ENCODE data around the gene ZNF213. TPM values are rescaled to one million over a fixed set of nuclear protein-coding genes. Genes with fewer than 3 reads are reported as not detected.
"Not testable (repeated sequence)": the region's sequence is repeated elsewhere in the genome, so short reads cannot be mapped to it uniquely, and the experiment has no call there.

ZNF213 gene
- total RNA-seq, 2 donors from 2014 or later = 12.3 to 13.8 TPM

DNA sequence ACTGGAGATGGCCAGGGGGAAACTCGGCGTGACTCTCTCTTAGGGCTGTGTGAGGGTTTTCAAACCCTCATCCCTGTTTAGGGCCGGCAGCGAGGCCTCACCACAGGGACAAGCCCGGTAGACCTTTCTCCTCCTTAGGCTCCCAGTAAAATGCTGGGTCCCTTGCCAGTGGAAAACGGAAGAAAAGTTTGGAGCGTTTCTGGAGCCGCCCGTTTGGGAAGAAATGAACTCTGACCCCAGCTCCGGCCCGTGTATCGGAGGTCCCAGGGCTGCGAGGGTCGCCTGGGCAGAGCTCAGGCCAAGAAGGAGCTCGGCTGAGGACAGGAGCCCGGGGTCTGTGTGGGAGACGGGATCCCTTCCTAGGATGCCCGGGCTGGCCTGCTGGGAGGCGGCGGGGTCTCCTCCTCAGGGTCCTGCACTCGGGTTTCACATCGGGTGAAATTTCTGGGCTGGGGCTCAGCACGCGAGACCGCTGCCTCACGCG lies 23.2 kb downstream of the ZNF213 start:
- DNase-seq (no peak), ATAC-seq (peak; percentile 26)
- intact Hi-C loops (cut with DNase I, micrococcal nuclease) = no loop called here

- ATAC-seq (peak; percentile 84), DNase-seq (peak; percentile 90 to 95)
- intact Hi-C loops (cut with DNase I, micrococcal nuclease) = no loop called here
Measured at GRCh38 chr16:3158510-3159314, 23.9 kb downstream of the ZNF213 start.

- intact Hi-C loops (cut with DNase I, micrococcal nuclease) = no loop called here
- ATAC-seq (peak; percentile 21), DNase-seq (peak; percentile 44 to 67)
Measured at GRCh38 chr16:3161235-3162018, 26.6 kb downstream of the ZNF213 start.

GRCh38 chr16:3164121-3164991 lies 29.5 kb downstream of the ZNF213 start:
- DNase-seq = no peak
- intact Hi-C loops (cut with DNase I, micrococcal nuclease) = no loop called here
- ATAC-seq = no peak

DNA sequence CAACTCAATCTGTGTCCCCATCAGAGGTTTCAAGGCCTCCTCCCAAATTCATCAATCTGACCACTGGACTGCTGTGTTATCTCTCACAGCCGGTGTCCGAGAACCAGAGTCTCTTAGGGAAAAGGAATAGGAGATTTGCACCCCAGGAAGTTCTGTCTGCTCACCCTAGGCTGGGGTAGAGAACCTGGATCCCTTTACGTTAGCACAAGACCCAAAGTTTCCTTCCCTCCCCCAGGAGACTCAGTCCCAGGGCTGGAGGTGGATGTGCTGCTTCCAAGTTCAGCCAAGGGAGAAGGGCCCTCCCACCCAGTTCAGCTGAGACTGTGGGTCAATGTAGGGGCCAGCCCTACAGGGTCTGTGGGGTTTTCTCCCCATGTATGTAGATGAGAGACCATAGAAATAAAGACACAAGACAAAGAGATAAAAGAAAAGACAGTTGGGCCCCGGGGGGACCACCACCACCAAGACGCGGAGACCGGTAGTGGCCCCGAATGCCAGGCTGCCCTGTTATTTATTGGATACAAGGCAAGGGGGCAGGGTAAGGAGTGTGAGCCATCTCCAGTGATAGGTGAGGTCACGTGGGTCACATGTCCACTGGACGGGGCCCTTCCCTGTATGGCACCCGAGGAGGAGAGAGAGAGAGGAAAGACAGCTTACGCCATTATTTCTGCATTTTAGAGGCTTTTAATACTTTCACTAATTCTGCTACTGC lies 30.4 kb downstream of the ZNF213 start:
- DNase-seq (no peak), ATAC-seq (peak; percentile 3)
- intact Hi-C loops (cut with DNase I, micrococcal nuclease) = no loop called here

GRCh38 chr16:3166505-3166886 lies 31.7 kb downstream of the ZNF213 start:
- intact Hi-C loops (cut with DNase I, micrococcal nuclease) = no loop called here
- ATAC-seq = no peak
- no peak for DNase-seq

DNA sequence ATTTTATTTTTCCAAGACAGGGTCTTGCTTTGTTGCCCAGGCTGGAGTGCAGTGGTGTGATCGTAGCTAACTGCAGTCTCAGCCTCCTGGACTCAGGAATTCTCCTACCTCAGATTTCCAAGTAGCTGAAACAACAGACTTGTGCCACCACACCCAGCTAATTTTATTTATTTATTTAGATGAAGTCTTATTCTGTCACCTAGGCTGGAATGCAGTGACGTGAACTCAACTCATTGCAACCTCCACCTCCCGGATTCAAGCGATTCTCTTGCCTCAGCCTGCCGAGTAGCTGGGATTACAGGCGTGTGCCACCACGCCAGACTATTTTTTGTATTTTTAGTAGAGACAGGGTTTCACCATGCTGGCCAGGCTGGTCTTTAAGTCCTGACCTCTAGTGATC lies 33.9 kb downstream of the ZNF213 start:
- ATAC-seq; DNase-seq; intact Hi-C loops (cut with DNase I, micrococcal nuclease): not testable (repeated sequence)

GRCh38 chr16:3170440-3171180 lies 35.8 kb downstream of the ZNF213 start:
- ATAC-seq (peak; percentile 34), DNase-seq (no peak)

GRCh38 chr16:3171181-3171854 lies 36.5 kb downstream of the ZNF213 start:
- DNase-seq = no peak
- ATAC-seq = no peak
- intact Hi-C loops (cut with DNase I, micrococcal nuclease) = no loop called here

More at GRCh38 chr16:3170440-3171180, 35.8 kb downstream of the ZNF213 start:
- intact Hi-C loops (cut with DNase I, micrococcal nuclease) = no loop called here

- no peak for ATAC-seq
- intact Hi-C loops (cut with DNase I, micrococcal nuclease) = no loop called here
- no peak for DNase-seq
Measured at GRCh38 chr16:3171855-3172593, 37.2 kb downstream of the ZNF213 start.

DNA sequence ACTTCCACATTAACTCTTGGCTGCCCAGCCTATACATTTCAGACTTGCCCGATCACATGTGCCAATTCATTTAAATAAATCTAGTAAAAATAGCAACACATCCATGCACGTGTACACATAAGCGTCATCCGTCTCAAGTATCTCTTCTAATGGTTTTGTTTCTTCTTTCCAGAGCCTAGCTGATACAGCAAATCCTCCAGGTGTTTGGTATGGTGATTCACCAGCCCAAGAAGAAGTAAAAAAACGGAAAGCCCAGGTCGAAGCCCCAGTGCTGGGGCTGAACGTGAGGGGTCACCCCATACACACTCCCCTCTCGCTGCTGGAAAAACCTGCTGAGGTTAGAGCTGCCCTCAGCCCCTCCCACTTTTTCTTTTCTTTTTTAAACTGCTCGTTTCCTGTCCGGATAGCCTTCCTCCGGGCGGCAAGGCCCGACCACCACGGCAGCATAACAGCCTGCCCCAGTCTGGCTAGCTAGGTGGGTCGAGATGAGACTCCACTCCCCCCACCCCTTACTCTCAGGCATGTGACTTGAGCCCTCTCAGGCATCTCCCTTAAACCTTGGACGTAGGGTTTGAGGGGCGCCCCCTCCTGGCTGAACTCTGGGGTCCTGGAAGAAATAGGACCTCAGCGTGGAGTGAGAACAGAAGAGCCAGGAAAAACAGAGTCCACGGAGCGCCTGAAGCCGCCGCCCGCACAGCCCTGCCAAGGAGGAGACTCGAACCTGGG lies 39.2 kb downstream of the ZNF213 start:
- ATAC-seq (no peak), DNase-seq (no peak)
- intact Hi-C loops (cut with DNase I, micrococcal nuclease) = no loop called here

DNA sequence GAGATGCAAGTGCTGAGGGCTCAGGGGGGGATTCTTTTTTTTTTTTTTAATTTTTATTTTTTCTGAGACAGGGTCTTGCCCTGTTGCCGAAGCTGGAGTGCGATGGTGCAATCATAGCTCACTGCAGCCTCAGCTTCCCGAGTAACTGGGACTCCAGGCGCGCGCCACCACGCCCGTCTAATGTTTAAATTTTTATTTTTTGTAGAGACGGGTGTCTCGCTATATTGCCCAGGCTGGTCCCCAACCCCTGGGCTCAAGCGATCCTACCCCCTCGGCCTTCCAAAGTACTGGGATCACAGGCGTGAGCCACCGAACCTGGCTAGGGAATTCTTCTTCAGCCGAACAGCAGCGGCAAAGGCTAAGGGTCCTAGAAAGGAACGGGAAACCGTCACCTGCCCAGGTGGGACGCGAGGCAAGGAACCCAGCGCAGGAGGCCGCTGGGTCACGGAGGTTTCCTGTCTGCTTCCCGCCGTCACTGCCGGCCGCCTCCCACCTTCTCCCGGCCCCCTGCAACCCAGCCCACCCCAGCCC lies 39.9 kb downstream of the ZNF213 start:
- DNase-seq (no peak), ATAC-seq (no peak)
- intact Hi-C loops (cut with DNase I, micrococcal nuclease) = no loop called here

DNA sequence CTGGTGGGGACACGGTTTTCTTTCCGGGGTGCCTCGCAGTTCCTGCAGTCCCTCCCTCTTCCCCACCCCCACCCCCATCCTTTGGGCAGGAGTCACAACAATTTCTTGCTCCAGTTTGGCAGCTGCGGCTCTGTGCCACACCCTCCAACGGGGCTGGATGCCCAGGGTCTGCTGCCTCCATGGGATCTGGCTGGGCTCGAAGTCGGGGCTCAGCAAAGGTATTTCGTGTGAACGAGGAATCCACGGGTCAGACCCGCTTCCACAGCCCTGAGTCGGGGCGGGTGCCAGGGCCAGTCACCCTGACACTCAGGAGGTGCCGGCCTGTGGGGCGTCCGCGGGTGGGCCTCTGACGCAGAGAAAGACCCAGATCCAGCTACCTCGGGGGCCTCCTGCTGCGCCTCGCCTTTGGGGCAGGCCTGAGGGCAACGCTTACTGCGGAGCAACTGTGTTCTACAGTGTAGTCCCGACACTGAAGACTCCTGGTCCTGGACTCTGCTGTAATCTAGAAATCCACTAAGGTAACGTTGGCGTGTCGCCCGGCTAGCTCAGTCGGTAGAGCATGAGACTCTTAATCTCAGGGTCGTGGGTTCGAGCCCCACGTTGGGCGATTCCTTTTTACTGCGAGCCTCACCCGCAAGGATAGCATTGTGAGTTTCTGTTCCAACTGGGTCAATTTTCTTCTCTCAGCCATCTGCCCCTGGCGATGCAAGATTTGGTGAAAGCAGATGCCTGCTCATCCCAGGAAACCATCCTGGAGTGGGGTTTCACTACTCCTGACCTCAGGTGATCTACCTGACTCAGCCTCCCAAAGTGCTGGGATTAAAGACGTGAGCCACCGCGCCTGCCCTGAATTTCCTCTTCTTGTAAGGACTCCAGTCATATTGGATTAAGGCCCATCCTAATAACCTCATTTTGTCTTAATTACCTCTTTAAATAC lies 40.6 kb downstream of the ZNF213 start:
- no peak for ATAC-seq
- intact Hi-C loops (cut with DNase I, micrococcal nuclease) = no loop called here
- DNase-seq = no peak

GRCh38 chr16:3179651-3180050 lies 44.8 kb downstream of the ZNF213 start:
- ATAC-seq (no peak), DNase-seq (no peak)
- intact Hi-C loops (cut with DNase I, micrococcal nuclease) = no loop called here

- no peak for DNase-seq
- ATAC-seq = no peak
- intact Hi-C loops (cut with DNase I, micrococcal nuclease) = no loop called here
Measured at GRCh38 chr16:3180445-3180878, 45.6 kb downstream of the ZNF213 start.

Data from left colon (tissue), 2 donors.